Measurements from ENCODE around the gene RBM20.
"Not testable (repeated sequence)": the region's sequence is repeated elsewhere in the genome, so short reads cannot be mapped to it uniquely, and the experiment has no call there.

Gene RBM20

DNA sequence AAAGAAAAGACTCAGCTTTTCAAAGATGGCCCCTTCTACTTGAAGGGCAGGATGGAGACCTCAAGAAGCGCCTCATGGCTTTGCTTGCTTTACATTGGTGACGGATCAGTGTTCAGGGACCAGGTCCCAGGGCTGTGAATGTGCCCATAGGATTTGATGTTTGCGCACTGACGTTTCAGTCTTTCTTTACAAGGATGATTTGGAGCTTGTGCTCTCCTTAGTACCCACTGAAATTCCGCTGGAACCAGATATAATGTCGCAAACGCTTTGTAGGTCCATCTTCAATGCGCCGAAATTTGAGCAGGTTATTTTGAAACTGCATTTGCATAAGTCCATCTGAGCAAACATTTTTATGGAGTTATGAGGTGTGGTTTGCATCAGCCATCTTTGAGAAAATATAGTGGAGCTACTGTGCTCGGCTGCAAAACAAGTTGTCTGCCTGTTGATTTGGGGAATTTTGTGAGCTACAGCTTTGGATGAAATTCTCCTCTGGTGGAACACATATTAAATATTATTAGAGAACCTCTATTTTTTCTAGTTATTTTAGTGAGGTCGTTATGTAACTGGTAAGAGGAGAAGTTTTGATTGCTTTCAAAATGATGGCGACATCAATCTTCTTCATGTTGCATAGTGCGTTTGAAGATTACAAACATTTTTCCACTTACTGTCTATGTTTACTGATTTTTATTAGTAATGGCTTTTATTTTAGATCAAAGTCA, 2.4 kb downstream of the RBM20 start:
- Histone ChIP-seq H3K4me1 (ENCODE audit: insufficient read depth, low read length) (peaks cover 32% of the 10 kb centered on the region), H3K4me3 (ENCODE audit: low read length) (no peak overlapping the region), H3K27me3 (ENCODE audit: insufficient read depth, low read length) (peaks cover 67% of the 10 kb centered on the region), H3K9me3 (ENCODE audit: low read length) (peaks cover 4% of the 10 kb centered on the region), H2AFZ (ENCODE audit: low read depth, low read length) (no peak overlapping the region), H3K36me3 (ENCODE audit: insufficient read depth, low read length) (no peaks in the 10 kb centered on the region)

DNA sequence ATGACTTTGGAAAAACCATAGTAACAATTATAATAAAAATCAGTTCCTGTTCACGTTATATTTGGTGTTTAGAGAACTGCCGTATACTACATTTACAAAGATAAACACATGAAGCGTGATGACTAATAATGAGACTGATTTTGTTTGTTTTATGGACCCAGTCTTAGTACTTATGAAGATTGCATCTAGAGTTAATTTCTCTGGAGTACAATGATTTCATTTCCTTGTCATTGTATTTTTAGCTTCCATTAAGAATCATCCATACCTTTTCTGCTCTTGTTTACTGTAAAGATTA, 2.9 kb downstream of the RBM20 start:
- Histone ChIP-seq H3K36me3 (ENCODE audit: insufficient read depth, low read length) (no peaks in the 10 kb centered on the region), H2AFZ (ENCODE audit: low read depth, low read length) (no peak overlapping the region), H3K27me3 (ENCODE audit: insufficient read depth, low read length) (peaks cover 66% of the 10 kb centered on the region), H3K4me1 (ENCODE audit: insufficient read depth, low read length) (peaks cover 27% of the 10 kb centered on the region), H3K9me3 (ENCODE audit: low read length) (peaks cover 4% of the 10 kb centered on the region), H3K4me3 (ENCODE audit: low read length) (no peak overlapping the region)

DNA sequence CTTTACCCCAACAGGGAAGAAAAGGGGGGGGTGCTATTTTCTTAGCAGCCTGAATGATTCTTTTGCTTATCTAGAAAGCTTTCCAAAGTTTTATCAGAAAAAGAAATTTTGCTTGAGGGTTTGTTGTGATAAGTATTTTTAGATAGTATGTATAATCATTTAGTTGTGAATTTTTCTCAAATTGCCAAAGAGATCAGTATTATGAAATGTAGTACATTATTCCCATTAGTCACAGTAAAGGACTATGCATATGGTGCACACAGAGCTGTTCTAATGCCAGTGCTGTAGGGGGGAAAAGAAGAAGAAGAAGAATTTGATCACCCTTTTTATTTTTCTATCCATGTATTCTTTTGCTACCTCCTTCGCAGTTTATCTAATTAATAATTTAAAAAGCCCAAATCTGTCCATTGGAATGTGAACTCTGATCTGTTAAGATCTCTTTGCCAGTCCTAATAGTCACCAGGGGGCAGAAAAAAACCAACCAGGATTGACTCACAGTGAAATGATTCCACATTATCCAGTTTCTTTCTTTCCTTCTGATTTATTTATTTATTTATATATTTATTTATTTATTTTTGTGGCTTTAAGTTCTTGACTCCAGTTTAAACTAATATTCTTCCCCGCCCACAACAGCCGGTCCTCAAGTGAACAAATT, 4.7 kb downstream of the RBM20 start:
- Histone ChIP-seq H3K27me3 (ENCODE audit: insufficient read depth, low read length) (peaks cover 50% of the 10 kb centered on the region), H2AFZ (ENCODE audit: low read depth, low read length) (no peak overlapping the region), H3K9me3 (ENCODE audit: low read length) (peaks cover 4% of the 10 kb centered on the region), H3K4me1 (ENCODE audit: insufficient read depth, low read length) (peaks cover 12% of the 10 kb centered on the region), H3K4me3 (ENCODE audit: low read length) (no peak overlapping the region), H3K36me3 (ENCODE audit: insufficient read depth, low read length) (no peaks in the 10 kb centered on the region)

DNA sequence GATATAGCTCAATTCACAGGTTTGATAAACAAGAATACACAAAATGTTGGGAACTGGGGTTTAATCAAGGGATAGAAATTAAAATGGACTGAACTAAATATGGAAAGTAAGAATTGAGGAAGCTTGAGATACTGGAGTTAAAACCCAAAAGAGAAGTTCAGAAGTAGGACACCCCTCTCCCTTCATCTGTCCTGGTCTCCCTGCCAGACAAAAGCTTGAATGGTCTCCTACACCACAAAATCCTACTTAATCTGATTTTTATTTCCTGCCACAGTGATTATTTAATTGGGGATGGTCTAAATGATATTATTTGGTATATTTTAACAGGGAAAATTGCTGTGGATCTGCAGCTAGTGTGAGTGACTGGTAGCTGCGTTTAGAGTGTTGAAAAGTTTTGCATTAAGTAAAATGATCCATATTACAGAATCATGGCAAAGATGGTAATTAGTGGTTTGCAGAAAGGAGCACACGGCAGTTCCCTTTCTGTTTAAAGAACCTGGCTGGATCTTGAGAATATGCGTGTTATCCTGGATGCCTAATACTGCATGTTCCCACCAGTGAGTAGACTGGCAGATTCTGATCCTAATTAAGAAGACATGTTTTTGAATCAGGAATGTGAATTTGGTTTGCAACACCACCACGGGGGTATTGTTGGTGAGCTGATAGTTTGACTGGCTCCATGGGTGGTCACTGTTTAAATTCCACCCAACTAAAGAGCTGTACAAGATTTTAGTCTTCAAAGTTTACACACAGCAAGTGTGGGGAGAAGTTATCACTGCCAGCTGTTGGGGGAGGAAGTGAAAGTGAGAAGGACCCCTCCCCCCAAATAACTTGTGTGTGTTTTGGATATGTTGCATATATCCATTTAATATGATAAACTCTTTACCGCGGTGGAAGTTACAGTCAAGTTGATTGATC, 5.5 kb downstream of the RBM20 start:
- Histone ChIP-seq H3K36me3 (ENCODE audit: insufficient read depth, low read length) (no peaks in the 10 kb centered on the region), H3K4me1 (ENCODE audit: insufficient read depth, low read length) (peaks cover 9% of the 10 kb centered on the region), H3K27me3 (ENCODE audit: insufficient read depth, low read length) (peaks cover 47% of the 10 kb centered on the region), H3K9me3 (ENCODE audit: low read length) (peaks cover 4% of the 10 kb centered on the region), H2AFZ (ENCODE audit: low read depth, low read length) (no peak overlapping the region), H3K4me3 (ENCODE audit: low read length) (no peak overlapping the region)

DNA sequence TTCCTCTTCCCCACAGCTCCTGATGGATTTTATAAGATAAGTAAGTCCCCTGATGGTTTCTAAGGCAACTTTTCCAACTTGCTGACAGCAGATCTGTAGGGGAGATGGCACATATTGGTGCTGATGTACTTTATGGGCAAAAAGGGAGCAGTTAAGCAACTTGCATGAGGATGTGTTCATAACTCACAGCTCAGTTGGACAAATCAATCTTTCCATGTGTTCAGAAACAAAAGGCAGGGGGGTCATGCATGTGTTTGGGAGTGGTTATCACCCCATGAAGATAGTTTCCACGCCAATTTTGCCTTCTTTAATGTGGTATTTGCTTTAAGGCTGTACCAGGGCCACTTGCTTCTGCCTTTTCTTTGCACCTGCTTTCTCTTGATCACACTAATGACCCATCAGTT, 6.1 kb downstream of the RBM20 start:
- Histone ChIP-seq H3K9me3 (ENCODE audit: low read length) (peaks cover 4% of the 10 kb centered on the region), H3K36me3 (ENCODE audit: insufficient read depth, low read length) (no peaks in the 10 kb centered on the region), H2AFZ (ENCODE audit: low read depth, low read length) (no peak overlapping the region), H3K27me3 (ENCODE audit: insufficient read depth, low read length) (peaks cover 40% of the 10 kb centered on the region), H3K4me3 (ENCODE audit: low read length) (no peak overlapping the region), H3K4me1 (ENCODE audit: insufficient read depth, low read length) (peaks cover 4% of the 10 kb centered on the region)

DNA sequence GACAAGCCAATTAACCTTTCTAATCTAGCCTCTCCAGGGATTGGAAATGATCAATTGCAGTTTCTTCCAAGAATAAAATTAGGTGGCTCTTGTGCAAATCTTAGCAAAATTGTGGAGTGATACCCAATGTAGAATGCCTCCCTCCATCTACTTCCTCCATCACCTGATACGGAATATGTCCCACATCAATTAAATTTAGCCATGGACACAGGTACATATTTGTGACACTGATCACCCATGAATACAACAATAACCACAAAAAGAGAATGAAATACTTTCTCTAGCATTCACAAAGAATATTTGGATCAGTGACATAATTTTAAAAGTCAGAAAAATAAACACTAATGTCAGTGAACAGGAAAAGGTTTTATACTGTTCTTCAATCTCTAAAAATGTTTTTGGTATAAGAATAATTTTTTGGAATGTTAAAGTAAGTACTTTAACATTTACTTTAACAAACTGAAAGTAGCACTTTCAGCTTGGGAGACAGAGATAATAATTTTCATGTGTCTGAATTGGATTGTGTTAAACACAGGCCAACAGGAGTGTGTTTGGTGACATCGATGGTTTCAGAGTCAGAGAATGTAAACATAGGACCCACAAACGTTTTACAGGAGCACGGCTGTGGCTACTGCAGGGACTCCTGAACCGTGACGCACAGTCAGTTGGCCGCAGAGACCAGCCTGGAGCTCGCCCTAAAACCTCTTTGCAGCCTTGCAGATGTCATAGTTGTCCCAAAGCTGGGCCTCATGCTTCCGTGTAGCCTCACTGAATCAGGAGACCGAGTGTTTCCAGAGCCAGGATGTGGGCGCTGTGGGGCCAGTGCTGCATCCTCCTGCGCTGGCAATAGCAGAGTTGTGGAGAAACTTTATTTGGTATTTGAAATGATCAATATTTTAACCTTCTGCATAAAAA, 7.2 kb downstream of the RBM20 start:
- H3K9me3 ChIP-seq (ENCODE audit: low read length), result peaks cover 3% of the 10 kb centered on the region
- peaks cover 35% of the 10 kb centered on the region for H3K27me3 ChIP-seq (ENCODE audit: insufficient read depth, low read length)
- H3K4me3 ChIP-seq (ENCODE audit: low read length), result no peak overlapping the region
- no peak overlapping the region for H2AFZ ChIP-seq (ENCODE audit: low read depth, low read length)
- H3K36me3 ChIP-seq (ENCODE audit: insufficient read depth, low read length), result no peaks in the 10 kb centered on the region
- H3K4me1 ChIP-seq (ENCODE audit: insufficient read depth, low read length), result peaks cover 4% of the 10 kb centered on the region

DNA sequence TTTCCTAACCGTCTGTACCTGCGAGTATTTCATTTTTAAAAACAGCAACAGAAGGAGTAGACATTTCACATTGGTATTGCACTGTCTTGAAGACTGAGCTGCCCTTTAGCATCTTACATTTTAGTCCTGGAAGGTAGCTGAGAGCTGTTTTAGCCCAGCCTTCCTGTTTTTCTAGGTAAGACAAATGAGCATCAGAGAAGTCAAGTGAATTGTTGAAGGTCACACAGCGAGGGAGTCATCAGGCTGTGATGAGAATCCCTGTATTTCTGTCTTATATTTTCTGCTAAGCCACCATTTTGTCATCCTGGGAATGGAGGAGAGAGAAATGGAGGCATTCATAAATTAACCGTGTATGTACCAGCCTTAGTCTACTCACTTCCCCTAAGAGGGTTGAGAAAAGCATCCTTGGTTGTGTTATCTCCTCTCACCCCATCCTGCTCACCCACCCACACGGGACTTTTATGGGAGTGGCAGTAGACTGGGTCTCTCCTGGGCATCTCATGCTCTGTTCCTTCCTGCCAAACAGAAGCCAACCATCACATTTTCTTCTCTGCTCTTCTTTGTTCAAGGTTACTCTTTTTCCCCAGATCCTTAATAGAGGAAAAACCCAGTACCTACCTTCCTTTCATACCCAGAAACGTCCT, 8.5 kb downstream of the RBM20 start:
- no peaks in the 10 kb centered on the region for H3K36me3 ChIP-seq (ENCODE audit: insufficient read depth, low read length)
- no peaks in the 10 kb centered on the region for H3K9me3 ChIP-seq (ENCODE audit: low read length)
- no peak overlapping the region for H3K4me3 ChIP-seq (ENCODE audit: low read length)
- peaks cover 4% of the 10 kb centered on the region for H3K4me1 ChIP-seq (ENCODE audit: insufficient read depth, low read length)
- no peak overlapping the region for H2AFZ ChIP-seq (ENCODE audit: low read depth, low read length)
- H3K27me3 ChIP-seq (ENCODE audit: insufficient read depth, low read length), result peaks cover 30% of the 10 kb centered on the region

DNA sequence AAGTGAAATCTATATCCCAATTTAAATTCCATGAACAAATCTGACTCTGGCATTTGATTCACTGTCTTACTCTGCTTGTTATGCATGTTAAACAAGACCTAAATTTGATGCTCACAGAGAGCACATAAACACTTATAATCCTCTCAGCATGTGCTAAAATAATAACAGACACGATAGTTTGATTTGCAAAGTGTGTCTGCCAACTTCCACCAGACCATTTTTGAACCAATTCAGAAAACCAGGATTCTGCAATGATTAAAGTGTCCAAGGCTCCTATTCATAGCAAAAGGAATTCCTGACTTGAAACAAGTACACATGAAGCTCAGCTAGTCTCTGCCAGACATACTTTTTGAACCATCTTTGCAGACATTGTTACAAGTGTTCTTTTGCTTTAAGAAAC, 11.2 kb downstream of the RBM20 start:
- Histone ChIP-seq H3K9me3 (ENCODE audit: low read length) (no peaks in the 10 kb centered on the region), H3K36me3 (ENCODE audit: insufficient read depth, low read length) (no peaks in the 10 kb centered on the region), H3K4me1 (ENCODE audit: insufficient read depth, low read length) (no peaks in the 10 kb centered on the region), H3K4me3 (ENCODE audit: low read length) (no peak overlapping the region), H2AFZ (ENCODE audit: low read depth, low read length) (no peak overlapping the region), H3K27me3 (ENCODE audit: insufficient read depth, low read length) (peaks cover 18% of the 10 kb centered on the region)

DNA sequence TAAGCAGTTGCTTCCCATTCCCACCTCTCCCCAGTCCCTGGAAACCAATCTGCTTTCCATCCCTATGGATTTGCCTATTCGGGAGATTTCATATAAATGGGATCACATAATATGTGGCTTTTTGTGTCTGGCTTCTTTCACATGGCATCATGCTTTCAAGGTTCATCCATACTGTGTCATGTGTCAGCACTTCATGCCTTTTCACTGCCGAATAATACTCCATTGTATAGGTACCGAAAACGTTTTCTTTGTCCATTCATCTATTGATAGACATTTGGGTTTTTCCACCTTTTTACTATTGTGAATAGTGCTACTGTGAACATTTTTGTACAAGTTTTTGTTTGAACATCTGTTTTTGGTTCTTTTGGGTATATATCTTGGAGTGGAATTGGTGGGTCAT, 12.5 kb downstream of the RBM20 start:
- no peaks in the 10 kb centered on the region for H3K4me1 ChIP-seq (ENCODE audit: insufficient read depth, low read length)
- H3K27me3 ChIP-seq (ENCODE audit: insufficient read depth, low read length), result peaks cover 9% of the 10 kb centered on the region
- H3K36me3 ChIP-seq (ENCODE audit: insufficient read depth, low read length), result no peaks in the 10 kb centered on the region
- H3K9me3 ChIP-seq (ENCODE audit: low read length), result no peaks in the 10 kb centered on the region
- no peak overlapping the region for H3K4me3 ChIP-seq (ENCODE audit: low read length)
- no peak overlapping the region for H2AFZ ChIP-seq (ENCODE audit: low read depth, low read length)

DNA sequence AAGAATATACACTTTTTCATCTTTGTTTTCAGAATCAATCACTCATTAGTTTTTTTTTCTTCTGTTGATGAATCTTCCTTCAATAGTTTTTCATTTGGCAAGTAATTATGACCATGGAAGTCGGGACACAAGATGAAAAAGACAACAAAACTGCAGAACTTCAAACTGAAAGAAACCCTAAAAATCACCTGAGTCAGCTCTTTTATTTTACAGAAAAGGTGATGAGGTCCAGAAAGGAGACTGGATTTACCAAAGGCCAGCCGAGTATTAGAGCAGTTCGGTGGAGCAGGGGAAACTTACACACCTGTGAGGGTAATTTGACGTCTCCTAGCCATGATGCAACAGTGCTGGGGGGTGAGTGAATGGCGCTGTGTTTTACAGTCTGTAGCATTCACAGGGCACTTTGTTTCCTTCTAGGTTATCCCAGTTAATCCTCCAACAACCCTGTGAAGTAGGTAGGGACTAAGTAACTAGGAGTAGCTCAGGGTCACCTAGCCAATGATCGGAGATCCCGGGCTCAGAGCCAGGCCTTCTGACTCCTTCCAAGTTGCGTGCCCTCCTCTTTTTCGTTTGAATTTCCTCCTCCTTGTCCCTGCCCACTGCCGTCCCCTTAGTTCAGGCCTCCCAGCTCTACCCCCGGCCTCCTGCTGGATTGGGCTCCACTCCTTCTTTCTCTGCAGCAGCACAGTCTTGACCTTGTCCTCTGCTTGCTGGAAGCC, 14.0 kb downstream of the RBM20 start:
- Histone ChIP-seq H3K4me3 (ENCODE audit: low read length) (no peak overlapping the region), H3K4me1 (ENCODE audit: insufficient read depth, low read length) (no peaks in the 10 kb centered on the region), H3K36me3 (ENCODE audit: insufficient read depth, low read length) (no peaks in the 10 kb centered on the region), H2AFZ (ENCODE audit: low read depth, low read length) (no peak overlapping the region), H3K9me3 (ENCODE audit: low read length) (no peaks in the 10 kb centered on the region), H3K27me3 (ENCODE audit: insufficient read depth, low read length) (peaks cover 9% of the 10 kb centered on the region)

DNA sequence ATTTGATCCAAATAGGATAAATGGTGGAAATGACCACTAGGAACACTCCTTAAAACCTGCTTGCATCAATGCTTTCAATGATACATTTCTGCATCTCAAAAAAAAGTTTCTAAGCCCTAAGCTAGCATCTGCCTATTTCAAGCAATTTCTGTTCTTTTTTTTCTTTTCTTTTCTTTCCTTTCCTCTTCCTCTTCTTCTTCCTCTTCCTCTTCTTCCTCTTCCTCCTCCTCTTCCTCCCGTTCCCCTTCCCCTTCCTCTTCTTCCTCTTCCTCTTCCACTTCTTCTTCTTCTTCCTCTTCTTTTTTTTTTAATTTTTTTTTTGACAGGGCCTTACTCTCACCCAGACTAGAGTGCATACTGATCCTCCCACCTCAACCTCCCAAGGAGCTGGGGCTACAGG, 15.4 kb downstream of the RBM20 start:
- H2AFZ ChIP-seq (ENCODE audit: low read depth, low read length), result no peak overlapping the region
- H3K36me3 ChIP-seq (ENCODE audit: insufficient read depth, low read length), result no peaks in the 10 kb centered on the region
- peaks cover 9% of the 10 kb centered on the region for H3K27me3 ChIP-seq (ENCODE audit: insufficient read depth, low read length)
- no peak overlapping the region for H3K4me3 ChIP-seq (ENCODE audit: low read length)
- H3K4me1 ChIP-seq (ENCODE audit: insufficient read depth, low read length), result no peaks in the 10 kb centered on the region
- H3K9me3 ChIP-seq (ENCODE audit: low read length), result no peaks in the 10 kb centered on the region

DNA sequence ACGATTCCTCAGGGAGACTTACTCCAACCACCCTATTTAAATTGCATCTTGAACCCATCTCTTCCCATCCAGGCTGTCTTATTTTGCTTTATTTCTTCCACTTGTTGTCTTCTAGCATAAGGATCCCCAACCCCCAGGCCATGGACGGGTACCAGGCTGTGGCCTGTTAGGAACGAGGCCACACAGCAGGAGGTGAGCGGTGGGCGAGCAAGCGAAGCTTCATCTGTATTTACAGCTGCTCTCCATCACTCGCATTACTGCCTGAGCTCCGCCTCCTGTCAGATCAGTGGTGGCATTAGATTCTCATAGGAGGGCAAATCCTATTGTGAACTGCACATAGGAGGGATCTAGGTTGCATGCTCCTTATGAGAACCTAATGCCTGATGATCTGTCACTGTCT, 16.2 kb downstream of the RBM20 start:
- H3K4me1 ChIP-seq (ENCODE audit: insufficient read depth, low read length); H3K27me3 ChIP-seq (ENCODE audit: insufficient read depth, low read length); H3K4me3 ChIP-seq (ENCODE audit: low read length); H3K36me3 ChIP-seq (ENCODE audit: insufficient read depth, low read length); H2AFZ ChIP-seq (ENCODE audit: low read depth, low read length); H3K9me3 ChIP-seq (ENCODE audit: low read length): not testable (repeated sequence)

Data from neuron (in vitro differentiated cells).